ENCODE data around the gene C6orf120.

DNA sequence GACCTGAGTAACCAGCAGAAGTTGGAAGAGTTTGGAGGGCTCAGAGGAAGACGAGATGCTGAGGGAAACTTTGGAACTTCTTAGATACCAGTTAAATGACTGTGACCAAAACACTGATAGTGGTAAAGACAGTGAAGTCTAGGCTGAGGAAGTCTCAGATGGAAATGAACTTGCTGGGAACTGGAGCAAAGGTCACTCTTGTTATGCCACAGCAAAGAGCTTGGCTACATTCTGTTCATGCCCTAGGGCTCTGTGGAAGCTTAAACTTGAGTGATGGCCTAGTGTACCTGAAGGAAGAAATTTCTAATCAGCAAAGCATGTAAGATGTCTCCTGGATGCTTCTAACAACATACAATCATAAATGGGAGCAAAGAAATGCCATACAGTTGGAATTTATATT is 24.8 kb upstream of the C6orf120 start:
- TF ChIP-seq, protein P1, sequence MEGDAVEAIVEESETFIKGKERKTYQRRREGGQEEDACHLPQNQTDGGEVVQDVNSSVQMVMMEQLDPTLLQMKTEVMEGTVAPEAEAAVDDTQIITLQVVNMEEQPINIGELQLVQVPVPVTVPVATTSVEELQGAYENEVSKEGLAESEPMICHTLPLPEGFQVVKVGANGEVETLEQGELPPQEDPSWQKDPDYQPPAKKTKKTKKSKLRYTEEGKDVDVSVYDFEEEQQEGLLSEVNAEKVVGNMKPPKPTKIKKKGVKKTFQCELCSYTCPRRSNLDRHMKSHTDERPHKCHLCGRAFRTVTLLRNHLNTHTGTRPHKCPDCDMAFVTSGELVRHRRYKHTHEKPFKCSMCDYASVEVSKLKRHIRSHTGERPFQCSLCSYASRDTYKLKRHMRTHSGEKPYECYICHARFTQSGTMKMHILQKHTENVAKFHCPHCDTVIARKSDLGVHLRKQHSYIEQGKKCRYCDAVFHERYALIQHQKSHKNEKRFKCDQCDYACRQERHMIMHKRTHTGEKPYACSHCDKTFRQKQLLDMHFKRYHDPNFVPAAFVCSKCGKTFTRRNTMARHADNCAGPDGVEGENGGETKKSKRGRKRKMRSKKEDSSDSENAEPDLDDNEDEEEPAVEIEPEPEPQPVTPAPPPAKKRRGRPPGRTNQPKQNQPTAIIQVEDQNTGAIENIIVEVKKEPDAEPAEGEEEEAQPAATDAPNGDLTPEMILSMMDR (IDR thresholded peaks at IDR 0.05) = no peak
- TF ChIP-seq POLR2A (IDR thresholded peaks at IDR 0.05) = no peak

Measured in lower leg skin (tissue), 3 donors.